Testis (tissue), 2 donors: ENCODE data around the gene ACSS1.

Experiments used
- POLR2A ChIP-seq: fragments of 450-650 bp; IDR thresholded peaks from one replicate; pipeline ENCODE4 v1.6.1; 2017; ENCODE audit warnings: antibody characterized with exemption, mild to moderate bottlenecking, moderate library complexity
- TF ChIP-seq, protein P1 (sequence below), 3 experiments: fragments of 450-650 bp in 2 of 3; fragments of 200-600 bp in 1 of 3; sonication (generic) in 1 of 3; IDR thresholded peaks; one replicate each; pipeline ENCODE4 v1.5.1; 2016 to 2019; ENCODE audit warnings: antibody characterized with exemption in 3 of 3, mild to moderate bottlenecking in 2 of 3, moderate library complexity in 1 of 3

DNA sequence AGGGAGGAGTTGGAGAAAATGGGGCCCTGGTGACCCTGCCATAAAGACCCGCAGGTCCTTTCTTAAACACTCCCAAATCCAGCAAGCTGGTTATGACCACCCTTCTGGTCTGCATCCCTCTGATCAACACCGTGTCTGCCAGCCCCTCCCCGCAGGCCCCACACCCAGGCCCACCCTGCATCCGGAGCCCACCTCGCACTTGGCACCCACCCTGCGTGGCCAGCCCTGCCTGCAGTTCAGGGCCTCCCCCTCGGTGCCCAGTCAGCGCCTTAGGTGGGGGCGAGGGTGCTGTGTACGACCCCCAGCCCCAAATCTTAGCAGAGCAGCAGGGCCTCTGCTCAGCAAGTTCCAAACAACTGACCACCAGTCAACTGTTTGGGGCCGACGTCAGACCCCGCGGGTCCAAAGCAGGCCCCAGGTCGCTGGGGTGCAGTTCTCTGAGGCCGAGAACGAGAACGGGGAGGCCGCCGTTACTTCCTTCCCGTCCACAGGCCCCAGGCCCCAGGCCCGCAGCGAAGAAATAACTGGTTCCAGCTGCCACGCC lies 1.2 kb downstream of the ACSS1 start:
- TF ChIP-seq, protein P1, sequence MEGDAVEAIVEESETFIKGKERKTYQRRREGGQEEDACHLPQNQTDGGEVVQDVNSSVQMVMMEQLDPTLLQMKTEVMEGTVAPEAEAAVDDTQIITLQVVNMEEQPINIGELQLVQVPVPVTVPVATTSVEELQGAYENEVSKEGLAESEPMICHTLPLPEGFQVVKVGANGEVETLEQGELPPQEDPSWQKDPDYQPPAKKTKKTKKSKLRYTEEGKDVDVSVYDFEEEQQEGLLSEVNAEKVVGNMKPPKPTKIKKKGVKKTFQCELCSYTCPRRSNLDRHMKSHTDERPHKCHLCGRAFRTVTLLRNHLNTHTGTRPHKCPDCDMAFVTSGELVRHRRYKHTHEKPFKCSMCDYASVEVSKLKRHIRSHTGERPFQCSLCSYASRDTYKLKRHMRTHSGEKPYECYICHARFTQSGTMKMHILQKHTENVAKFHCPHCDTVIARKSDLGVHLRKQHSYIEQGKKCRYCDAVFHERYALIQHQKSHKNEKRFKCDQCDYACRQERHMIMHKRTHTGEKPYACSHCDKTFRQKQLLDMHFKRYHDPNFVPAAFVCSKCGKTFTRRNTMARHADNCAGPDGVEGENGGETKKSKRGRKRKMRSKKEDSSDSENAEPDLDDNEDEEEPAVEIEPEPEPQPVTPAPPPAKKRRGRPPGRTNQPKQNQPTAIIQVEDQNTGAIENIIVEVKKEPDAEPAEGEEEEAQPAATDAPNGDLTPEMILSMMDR (IDR thresholded peaks at IDR 0.05) = no peak
- no peak for TF ChIP-seq POLR2A
